Measurements from ENCODE around the gene TNS2. TPM values are rescaled to one million over a fixed set of nuclear protein-coding genes. Genes with fewer than 3 reads are reported as not detected.

The TNS2 gene
- total and polyA plus RNA-seq, 2 donors (not counting 1 experiment from before 2014, with no cell fraction given), result 0.60 to 1.3 TPM

- Histone ChIP-seq H3K4me1 (ENCODE audit: control insufficient read depth in 2 of 2, insufficient read depth in 2 of 2, low read length in 2 of 2) (peaks cover 6 to 21% of the 10 kb centered on the region in 2 donors), H3K4me2 (replicated peaks; ENCODE audit: low read depth, low read length, poor library complexity, severe bottlenecking) (no peak overlapping the region), H3K4me3 (ENCODE audit: control extremely low read depth in 1 of 5, extremely low read depth in 1 of 5, insufficient read depth in 1 of 5, low read depth in 2 of 5, low read length in 4 of 5) (no peak overlapping the region), H4K20me1 (ENCODE audit: control insufficient read depth, insufficient read depth, low read length, poor library complexity, severe bottlenecking) (peaks cover 37% of the 10 kb centered on the region), H3K9me3 (ENCODE audit: control extremely low read depth in 1 of 3, control insufficient read depth in 2 of 3, insufficient read depth in 1 of 3, low read length in 2 of 3) (no peaks in the 10 kb centered on the region), H3K79me2 (ENCODE audit: control insufficient read depth, insufficient read depth, low read length) (peaks cover 8% of the 10 kb centered on the region), H2AFZ (ENCODE audit: insufficient read depth, low read depth, low read length, poor library complexity, severe bottlenecking) (no peak overlapping the region), H3K27ac (ENCODE audit: low read length in 2 of 2) (no peak overlapping the region), H3K36me3 (replicated peaks in 1 of 2; ENCODE audit: control extremely low read depth in 1 of 2, control insufficient read depth in 1 of 2, extremely low read depth in 1 of 2, insufficient read depth in 2 of 2, low read length in 1 of 2) (peaks cover 0 to 77% of the 10 kb centered on the region in 2 experiments), H3K9ac (ENCODE audit: low read length) (no peak overlapping the region), H3K27me3 (replicated peaks in 1 of 4; ENCODE audit: control extremely low read depth in 1 of 4, control insufficient read depth in 3 of 4, insufficient read depth in 4 of 4, low read length in 3 of 4) (no peaks in the 10 kb centered on the region)
- TF ChIP-seq EZH2 (IDR thresholded peaks at IDR 0.05; ENCODE audit: borderline replicate concordance, insufficient read depth, low read depth, low read length, poor library complexity, severe bottlenecking), result no peak
- TF ChIP-seq CTCF (IDR thresholded peaks at IDR 0.05), result no peak
- ChIA-PET POLR2A (no interaction called here), CTCF (interaction anchor here (14.1 kb wide), 1 partner anchor 28 kb away, joined by 344 read pairs; the partner anchor contains the start of genes IGFBP6 and SOAT2)
- Mint-ChIP-seq H3K4me3 (no peak overlapping the region), H3K9me3 (ENCODE audit: insufficient read depth) (no peaks in the 10 kb centered on the region), H3K4me1 (peaks cover 29% of the 10 kb centered on the region), H3K27ac (no peak overlapping the region), H3K27me3 (no peaks in the 10 kb centered on the region)
- intact Hi-C loops (cut with micrococcal nuclease), result loop anchor here (5.0 to 10.0 kb wide), 2 partner anchors 127 to 255 kb away; partner anchors contain the start of gene AAAS
- ATAC-seq (ENCODE audit: low read depth), result no peak
- WGBS (ENCODE audit: insufficient coverage), result 40% methylated on average over 1 of the region's 12 CpGs
- DNase-seq, result no peak
These were observed 20.0 kb downstream of the TNS2 start for GRCh38 chr12:53069621-53070410.
